Heart left ventricle (tissue), 13 donors: Measurements from ENCODE around the gene OXSR1.

Experiments used
- POLR2A ChIP-seq, 2 donors: fragments of 450-650 bp; IDR thresholded peaks; one replicate each; pipeline ENCODE4 v1.6.1; 2017; ENCODE audit warnings: antibody characterized with exemption in 2 of 2, mild to moderate bottlenecking in 2 of 2, moderate library complexity in 2 of 2
- TF ChIP-seq, protein P1 (sequence below), 12 donors: fragments of 200-600 bp; sonication (generic) in 4 of 12; IDR thresholded peaks; one replicate each; pipeline versions ENCODE4 v1.5.0 to v1.8.0; 2018 to 2022; ENCODE audit warnings: antibody characterized with exemption in 12 of 12, mild to moderate bottlenecking in 5 of 12
- donor health status: ischemic (EF 13 %, LVEDD 7.1; RV severe dilation, severe dysfunction).
- donor health status: DM: no; HTN: yes; CAD: no.
- donor health status: DM: no; HTN: no; CAD: no.
- donor health status: ischemic (EF 25% LVEDD 6.9; RV normal size, moderate dysfunction).
- donor health status: ischemic (EF 25% LVEDD 5.7; RV mildly dilated, moderate dysfunction).
- donor health status: ischemic (EF 35%, LVEDD 5.7; RV mildly dilated, moderate dysfunction).
- donor health status: nonischemic (EF 11% LVEDD 7.7; RV severe dilation, severe dysfunction).
- donor health status: DM: yes; HTN: yes; CAD: no.
- donor health status: PGD.
- donor health status: ischemic (EF 29% LVEDD 5.4; RV normal size, mild dysfunction).
- donor health status: nonischemic (EF 23%, LVEDD 6.1; RV moderate dilation, normal function).

DNA sequence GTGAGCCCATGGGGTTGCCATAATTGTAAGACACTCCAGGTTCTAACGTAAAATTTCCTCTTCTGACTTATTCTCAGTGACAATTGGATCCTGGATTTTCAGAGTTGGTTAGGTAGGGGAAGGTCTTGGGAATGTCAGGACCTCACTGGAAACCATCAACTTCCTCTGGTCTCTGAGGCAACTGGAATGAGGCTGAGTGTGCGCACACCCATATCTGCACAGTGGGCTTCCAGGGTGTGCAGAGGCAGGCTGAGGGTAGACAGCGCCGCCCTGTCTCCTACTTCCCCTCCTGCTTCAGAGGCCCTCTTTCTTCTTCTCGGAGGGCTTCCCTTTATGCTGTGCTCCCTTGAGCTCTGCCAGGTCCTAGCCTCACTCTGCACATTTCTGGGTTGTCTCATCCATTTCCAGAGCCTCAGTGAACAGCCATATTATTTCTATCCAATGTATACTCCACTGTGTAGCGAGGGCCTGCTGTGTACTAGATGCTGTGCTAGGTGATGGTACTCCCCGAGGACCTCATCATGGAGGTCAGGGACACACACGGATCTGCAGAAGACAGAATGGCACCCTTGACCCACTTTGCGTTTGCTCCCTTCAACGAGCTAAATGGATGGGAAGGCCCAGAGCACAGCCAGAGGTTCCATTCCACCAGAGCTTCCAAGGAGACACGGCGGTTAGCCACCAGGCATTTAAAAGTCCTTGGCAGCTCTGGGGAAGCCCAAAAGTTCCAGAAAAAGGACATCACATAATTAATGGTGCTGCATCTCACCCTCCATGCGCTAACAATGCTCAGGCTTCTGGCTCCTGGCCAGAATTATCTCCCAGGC lies 46.7 kb upstream of the OXSR1 start:
- TF ChIP-seq POLR2A (IDR thresholded peaks at IDR 0.05): no peak
- TF ChIP-seq, protein P1, sequence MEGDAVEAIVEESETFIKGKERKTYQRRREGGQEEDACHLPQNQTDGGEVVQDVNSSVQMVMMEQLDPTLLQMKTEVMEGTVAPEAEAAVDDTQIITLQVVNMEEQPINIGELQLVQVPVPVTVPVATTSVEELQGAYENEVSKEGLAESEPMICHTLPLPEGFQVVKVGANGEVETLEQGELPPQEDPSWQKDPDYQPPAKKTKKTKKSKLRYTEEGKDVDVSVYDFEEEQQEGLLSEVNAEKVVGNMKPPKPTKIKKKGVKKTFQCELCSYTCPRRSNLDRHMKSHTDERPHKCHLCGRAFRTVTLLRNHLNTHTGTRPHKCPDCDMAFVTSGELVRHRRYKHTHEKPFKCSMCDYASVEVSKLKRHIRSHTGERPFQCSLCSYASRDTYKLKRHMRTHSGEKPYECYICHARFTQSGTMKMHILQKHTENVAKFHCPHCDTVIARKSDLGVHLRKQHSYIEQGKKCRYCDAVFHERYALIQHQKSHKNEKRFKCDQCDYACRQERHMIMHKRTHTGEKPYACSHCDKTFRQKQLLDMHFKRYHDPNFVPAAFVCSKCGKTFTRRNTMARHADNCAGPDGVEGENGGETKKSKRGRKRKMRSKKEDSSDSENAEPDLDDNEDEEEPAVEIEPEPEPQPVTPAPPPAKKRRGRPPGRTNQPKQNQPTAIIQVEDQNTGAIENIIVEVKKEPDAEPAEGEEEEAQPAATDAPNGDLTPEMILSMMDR (IDR thresholded peaks at IDR 0.05): no peak
